ENCODE results near the gene AHCTF1. TPM values are rescaled to one million over a fixed set of nuclear protein-coding genes. Genes with fewer than 3 reads are reported as not detected.

Gene AHCTF1
- total and polyA plus RNA-seq, 10 of the 15 experiments (the other 5 are each of a cell fraction or from before 2014, with no cell fraction given): 3.4 to 45.5 (median 17.8) TPM

- no TSS peak for BruUV-seq (replicated peaks)
- no peak for TF ChIP-seq ZNF687 (IDR thresholded peaks at IDR 0.05)
- TF ChIP-seq, protein P1, sequence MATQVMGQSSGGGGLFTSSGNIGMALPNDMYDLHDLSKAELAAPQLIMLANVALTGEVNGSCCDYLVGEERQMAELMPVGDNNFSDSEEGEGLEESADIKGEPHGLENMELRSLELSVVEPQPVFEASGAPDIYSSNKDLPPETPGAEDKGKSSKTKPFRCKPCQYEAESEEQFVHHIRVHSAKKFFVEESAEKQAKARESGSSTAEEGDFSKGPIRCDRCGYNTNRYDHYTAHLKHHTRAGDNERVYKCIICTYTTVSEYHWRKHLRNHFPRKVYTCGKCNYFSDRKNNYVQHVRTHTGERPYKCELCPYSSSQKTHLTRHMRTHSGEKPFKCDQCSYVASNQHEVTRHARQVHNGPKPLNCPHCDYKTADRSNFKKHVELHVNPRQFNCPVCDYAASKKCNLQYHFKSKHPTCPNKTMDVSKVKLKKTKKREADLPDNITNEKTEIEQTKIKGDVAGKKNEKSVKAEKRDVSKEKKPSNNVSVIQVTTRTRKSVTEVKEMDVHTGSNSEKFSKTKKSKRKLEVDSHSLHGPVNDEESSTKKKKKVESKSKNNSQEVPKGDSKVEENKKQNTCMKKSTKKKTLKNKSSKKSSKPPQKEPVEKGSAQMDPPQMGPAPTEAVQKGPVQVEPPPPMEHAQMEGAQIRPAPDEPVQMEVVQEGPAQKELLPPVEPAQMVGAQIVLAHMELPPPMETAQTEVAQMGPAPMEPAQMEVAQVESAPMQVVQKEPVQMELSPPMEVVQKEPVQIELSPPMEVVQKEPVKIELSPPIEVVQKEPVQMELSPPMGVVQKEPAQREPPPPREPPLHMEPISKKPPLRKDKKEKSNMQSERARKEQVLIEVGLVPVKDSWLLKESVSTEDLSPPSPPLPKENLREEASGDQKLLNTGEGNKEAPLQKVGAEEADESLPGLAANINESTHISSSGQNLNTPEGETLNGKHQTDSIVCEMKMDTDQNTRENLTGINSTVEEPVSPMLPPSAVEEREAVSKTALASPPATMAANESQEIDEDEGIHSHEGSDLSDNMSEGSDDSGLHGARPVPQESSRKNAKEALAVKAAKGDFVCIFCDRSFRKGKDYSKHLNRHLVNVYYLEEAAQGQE (IDR thresholded peaks at IDR 0.05; ENCODE audit: low read depth, low read length): no peak
- TF ChIP-seq YBX1 (IDR thresholded peaks at IDR 0.05): no peak
- TF ChIP-seq MEF2A (IDR thresholded peaks at IDR 0.05; ENCODE audit: insufficient read depth, low read depth, low read length): no peak
- TF ChIP-seq, protein P2, sequence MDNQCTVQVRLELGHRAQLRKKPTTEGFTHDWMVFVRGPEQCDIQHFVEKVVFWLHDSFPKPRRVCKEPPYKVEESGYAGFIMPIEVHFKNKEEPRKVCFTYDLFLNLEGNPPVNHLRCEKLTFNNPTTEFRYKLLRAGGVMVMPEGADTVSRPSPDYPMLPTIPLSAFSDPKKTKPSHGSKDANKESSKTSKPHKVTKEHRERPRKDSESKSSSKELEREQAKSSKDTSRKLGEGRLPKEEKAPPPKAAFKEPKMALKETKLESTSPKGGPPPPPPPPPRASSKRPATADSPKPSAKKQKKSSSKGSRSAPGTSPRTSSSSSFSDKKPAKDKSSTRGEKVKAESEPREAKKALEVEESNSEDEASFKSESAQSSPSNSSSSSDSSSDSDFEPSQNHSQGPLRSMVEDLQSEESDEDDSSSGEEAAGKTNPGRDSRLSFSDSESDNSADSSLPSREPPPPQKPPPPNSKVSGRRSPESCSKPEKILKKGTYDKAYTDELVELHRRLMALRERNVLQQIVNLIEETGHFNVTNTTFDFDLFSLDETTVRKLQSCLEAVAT (IDR thresholded peaks at IDR 0.05): no peak
- TF ChIP-seq CTCF (IDR thresholded peaks at IDR 0.05 in 2 of 3, conservative IDR thresholded peaks at IDR 0.05 in 1 of 3; ENCODE audit: control insufficient read depth in 2 of 3, extremely low read depth in 1 of 3, insufficient read depth in 1 of 3, low read depth in 3 of 3, low read length in 3 of 3): no peak
- no peak for TF ChIP-seq SREBF1 (IDR thresholded peaks at IDR 0.05; ENCODE audit: low read length)
- no peak for TF ChIP-seq POU2F2 (IDR thresholded peaks at IDR 0.05; ENCODE audit: borderline replicate concordance, low read depth, low read length)
- TF ChIP-seq BMI1 (IDR thresholded peaks at IDR 0.05; ENCODE audit: borderline replicate concordance): no peak
- TF ChIP-seq WRNIP1 (IDR thresholded peaks at IDR 0.05; ENCODE audit: borderline replicate concordance, low read depth, low read length): no peak
- no peak for TF ChIP-seq HSF1 (IDR thresholded peaks at IDR 0.05; ENCODE audit: low read depth, low read length)
These were observed 87.9 kb downstream of the AHCTF1 start for GRCh38 chr1:246843876-246844275.

More at GRCh38 chr1:246843876-246844275, 87.9 kb downstream of the AHCTF1 start:
- ATAC-seq (no peak), FAIRE-seq (no peak), DNase-seq (ENCODE audit: low read depth, low spot score) (no peak)
- Histone ChIP-seq H3K4me3 (no peak overlapping the region), H4K20me1 (ENCODE audit: control insufficient read depth, insufficient read depth) (no peaks in the 10 kb centered on the region), H3K27ac (ENCODE audit: control insufficient read depth, insufficient read depth) (no peak overlapping the region), H3K4me2 (ENCODE audit: control insufficient read depth, insufficient read depth) (no peak overlapping the region), H2AFZ (ENCODE audit: control insufficient read depth, low read depth, low read length) (no peak overlapping the region), H3K79me2 (ENCODE audit: control insufficient read depth, insufficient read depth, low read length) (no peaks in the 10 kb centered on the region), H3K4me1 (ENCODE audit: control insufficient read depth, insufficient read depth, low read length) (no peaks in the 10 kb centered on the region), H3K27me3 (replicated peaks in 1 of 2; ENCODE audit: control insufficient read depth in 2 of 2, insufficient read depth in 2 of 2, low read length in 1 of 2) (no peaks in the 10 kb centered on the region), H3K36me3 (ENCODE audit: control insufficient read depth in 2 of 2, insufficient read depth in 2 of 2, low read length in 1 of 2) (peaks cover 0 to 10% of the 10 kb centered on the region in 2 experiments; a peak in 2 of 4 replicates), H3K9me3 (replicated peaks; ENCODE audit: control insufficient read depth, insufficient read depth, low read length) (no peaks in the 10 kb centered on the region), H3K9ac (ENCODE audit: control insufficient read depth, insufficient read depth, low read length) (no peak overlapping the region)
- CTCF ChIA-PET: interaction anchor here (0.7 to 0.8 kb wide), 2 partner anchors 12 to 15 kb away, joined by 3 read pairs; no protein-coding TSS in a partner anchor
- intact Hi-C loops (cut with micrococcal nuclease; ENCODE audit: unreplicated experiment) (no loop called here), in situ Hi-C loops (cut with MboI) (no loop called here)
- POLR2A ChIA-PET: interaction anchor here (0.6 kb wide), 1 partner anchor 29 kb away, joined by 3 read pairs; no protein-coding TSS in a partner anchor
- 89% methylated on average over 5 of the region's 5 CpGs for WGBS (ENCODE audit: insufficient coverage, insufficient replicate concordance, low lambda C conversion rate, missing lambda C conversion rate)
- SMC1A ChIA-PET (ENCODE audit: uncharacterized antibody, unreplicated experiment): no interaction called here
- RAD21 ChIA-PET (ENCODE audit: unreplicated experiment): no interaction called here
